HG02884 (cell line): ENCODE results near the gene UTP3.
"Not testable (repeated sequence)": the region's sequence is repeated elsewhere in the genome, so short reads cannot be mapped to it uniquely, and the experiment has no call there.

Experiments used
- ATAC-seq: cut with Tn5 transposase; IDR thresholded peaks from one replicate; pipeline ENCODE4 v1.9.1; 2021; ENCODE audit warnings: mild to moderate bottlenecking, moderate library complexity; ENCODE audit not compliant: unreplicated experiment

The UTP3 gene

GRCh38 chr4:70714079-70714887 lies 26.0 kb downstream of the UTP3 start:
- ATAC-seq: peak; percentile 39

- no peak for ATAC-seq
Measured at GRCh38 chr4:70715097-70715496, 26.8 kb downstream of the UTP3 start.

DNA sequence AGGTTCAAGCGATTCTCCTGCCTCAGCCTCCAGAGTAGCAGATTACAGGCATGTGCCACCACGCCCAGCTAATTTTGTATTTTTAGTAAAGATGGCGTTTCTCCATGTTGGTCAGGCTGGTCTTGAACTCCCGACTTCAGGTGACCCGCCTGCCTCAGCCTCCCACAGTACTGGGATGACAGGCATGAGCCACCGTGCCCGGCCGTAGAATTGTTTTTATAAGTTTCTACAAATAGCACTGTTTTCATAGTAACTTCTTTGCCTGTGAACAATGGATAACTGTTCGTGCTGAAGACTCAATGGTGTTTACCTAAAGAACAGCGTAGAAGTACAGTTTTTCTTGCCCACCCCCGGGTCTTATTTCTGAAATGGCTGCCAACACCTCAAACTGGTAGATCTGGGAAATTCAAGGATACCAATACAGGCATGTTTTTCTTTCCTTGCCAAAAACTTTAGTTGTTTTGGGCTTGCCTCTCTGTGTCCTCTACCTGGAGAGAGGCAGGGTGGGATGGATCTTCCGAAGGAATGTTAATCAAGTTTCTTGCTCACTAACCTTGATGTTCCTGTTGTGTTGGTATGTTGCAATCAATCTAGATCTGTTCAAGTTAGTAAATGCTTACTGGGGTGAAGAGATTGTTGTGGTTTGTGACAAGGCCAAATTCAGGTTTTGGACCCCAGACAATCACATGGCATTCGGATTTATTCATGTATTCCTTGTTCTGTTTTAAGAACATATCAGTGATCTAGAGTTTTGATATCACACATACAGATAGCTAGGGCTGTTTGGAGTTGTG lies 30.7 kb downstream of the UTP3 start:
- ATAC-seq: no peak

- ATAC-seq: no peak
Measured at GRCh38 chr4:70721747-70722146, 33.4 kb downstream of the UTP3 start, which contains the start of gene RUFY3. RUFY3 (plus strand) TSS chr4:70721964; CDS start chr4:70722574, 610 bp downstream.

DNA sequence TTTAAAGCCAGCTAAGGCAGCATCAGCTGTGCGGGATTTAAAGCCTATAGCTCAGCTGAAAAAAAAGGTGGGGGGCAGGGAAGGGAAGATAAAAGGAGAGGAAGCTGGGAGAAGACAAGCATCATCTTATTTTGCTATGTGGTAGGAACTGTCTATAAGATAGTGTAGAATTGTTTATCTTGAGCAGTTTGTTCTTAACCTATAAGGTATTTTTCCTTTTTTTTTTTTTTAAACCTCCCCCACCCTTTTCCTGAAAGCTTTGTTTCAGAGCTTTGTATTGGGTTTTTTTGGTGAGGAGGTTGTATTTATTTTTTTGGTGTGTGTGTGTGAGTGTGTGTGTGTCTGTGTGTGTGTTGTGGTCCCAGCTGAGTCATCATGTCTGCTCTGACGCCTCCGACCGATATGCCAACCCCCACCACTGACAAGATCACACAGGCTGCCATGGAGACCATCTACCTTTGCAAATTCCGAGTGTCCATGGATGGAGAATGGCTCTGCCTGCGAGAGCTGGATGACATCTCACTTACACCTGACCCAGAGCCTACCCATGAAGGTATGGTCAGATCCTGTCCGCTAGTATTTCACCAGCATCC lies 34.0 kb downstream of the UTP3 start:
- no peak for ATAC-seq

- no peak for ATAC-seq
Measured at GRCh38 chr4:70724463-70724862, 36.1 kb downstream of the UTP3 start.

- ATAC-seq: no peak
Measured at GRCh38 chr4:70725633-70726032, 37.3 kb downstream of the UTP3 start.

DNA sequence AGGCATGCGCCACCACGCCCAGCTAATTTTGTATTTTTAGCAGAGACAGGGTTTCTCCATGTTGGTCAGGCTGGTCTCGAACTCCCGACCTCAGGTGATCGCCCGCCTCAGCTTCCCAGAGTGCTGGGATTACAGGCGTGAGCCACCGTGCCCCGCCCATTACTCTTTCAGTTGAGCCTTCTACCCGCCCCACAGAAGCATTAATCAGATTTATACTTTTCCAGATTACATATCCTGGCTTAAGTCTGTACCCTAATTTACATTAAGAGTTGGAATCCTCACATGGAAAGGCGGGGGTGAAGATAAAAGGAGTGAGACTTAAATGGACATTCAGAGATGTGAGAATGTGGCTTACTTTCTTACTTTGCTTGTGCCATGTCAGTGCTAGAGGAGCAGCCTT lies 38.2 kb downstream of the UTP3 start:
- ATAC-seq: not testable (repeated sequence)

DNA sequence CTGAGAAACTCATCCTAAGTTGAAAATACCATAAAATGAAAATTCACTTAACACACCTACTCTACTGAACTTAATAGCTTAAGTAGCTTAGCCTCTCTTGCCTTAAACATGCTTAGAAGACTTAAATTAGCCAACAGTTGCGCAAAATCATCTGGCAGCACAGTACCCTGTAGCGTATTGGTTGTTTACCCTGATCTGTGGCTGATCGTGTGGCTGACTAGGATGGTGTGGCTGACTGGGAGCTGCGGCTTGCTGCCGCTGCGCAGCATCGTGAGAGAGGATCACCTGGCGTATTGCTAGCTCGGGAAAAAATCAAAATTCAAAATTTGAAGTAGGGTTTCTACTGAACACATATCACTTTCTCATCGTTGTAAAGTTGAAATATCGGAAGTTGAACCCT lies 39.8 kb downstream of the UTP3 start:
- no peak for ATAC-seq

DNA sequence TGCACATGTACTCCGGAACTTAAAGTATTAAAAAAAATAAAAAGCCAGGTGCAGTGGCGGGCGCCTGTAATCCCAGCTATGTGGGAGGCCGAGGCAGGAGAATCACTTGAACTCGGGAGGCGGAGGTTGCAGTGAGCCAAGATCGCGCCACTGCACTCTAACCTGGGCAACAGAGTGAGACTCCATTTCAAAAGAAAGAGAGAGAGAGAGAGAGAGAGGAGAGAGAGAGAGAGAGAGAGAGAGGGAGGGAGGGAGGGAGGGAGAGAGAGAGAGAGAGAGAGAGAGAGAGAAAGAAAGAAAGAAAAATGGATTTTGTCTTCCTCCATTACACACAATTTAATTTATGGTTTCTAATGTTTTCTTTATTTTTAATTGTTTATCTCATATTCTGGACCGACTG lies 44.5 kb downstream of the UTP3 start:
- ATAC-seq: not testable (repeated sequence)

GRCh38 chr4:70734168-70734954 lies 46.0 kb downstream of the UTP3 start:
- peak; percentile 90 for ATAC-seq

DNA sequence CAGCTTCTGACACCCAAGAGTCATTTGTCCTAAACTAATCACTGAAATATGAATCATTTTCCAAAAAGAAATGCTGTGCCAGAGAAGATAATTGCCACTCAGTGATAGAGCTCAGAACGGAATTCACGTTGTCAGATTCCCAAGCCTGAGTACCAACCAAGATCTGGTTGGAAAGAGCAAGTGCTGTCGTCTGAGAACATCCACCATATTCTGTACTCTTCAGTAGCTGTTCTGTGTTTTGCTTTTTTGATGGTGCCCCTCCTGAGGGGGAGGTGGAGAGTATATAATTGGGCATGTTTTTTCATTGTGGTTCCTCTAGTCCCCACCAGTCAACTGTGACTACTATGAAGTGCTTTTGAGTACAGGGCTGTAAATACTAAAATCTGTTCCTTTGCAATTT lies 46.6 kb downstream of the UTP3 start:
- no peak for ATAC-seq

- not testable (repeated sequence) for ATAC-seq
Measured at GRCh38 chr4:70735915-70736314, 47.6 kb downstream of the UTP3 start.

DNA sequence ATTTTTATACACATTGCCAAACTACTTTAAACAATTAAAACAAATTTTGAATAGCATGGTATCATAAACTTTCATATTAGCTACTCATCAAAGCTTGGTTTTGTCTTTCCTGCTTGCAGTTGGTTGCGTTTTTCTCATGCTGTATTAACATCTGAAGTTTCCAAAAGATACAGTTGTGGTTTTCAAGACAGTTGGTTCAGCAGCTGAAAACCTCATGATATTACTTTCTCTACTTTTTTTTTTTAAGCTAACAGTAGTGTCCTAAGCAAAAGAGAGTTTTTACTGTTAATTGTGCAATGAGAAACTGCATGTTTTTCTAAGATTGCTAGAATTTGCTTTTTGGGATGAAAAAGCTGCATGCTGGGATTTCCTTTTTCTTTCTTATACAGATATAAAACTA lies 48.7 kb downstream of the UTP3 start:
- no peak for ATAC-seq

DNA sequence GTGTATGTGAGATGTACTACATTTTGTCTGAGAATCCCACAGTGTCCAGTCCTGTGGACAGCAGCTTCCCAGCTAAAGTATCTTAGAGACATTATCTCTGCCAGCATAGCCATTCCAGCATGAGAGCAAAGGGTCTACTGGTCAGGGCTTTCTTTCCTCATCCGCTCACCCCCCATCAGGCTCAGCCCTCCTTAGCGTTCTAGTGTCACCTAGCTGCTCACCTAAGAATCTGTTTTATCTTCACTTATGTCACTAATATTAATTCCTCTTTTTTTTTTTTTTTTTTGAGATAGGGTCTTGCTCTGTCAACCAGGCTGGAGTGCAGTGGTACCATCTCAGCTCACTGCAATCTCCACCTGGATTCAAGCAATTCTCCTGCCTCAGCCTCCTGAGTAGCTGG lies 49.1 kb downstream of the UTP3 start:
- ATAC-seq: no peak

DNA sequence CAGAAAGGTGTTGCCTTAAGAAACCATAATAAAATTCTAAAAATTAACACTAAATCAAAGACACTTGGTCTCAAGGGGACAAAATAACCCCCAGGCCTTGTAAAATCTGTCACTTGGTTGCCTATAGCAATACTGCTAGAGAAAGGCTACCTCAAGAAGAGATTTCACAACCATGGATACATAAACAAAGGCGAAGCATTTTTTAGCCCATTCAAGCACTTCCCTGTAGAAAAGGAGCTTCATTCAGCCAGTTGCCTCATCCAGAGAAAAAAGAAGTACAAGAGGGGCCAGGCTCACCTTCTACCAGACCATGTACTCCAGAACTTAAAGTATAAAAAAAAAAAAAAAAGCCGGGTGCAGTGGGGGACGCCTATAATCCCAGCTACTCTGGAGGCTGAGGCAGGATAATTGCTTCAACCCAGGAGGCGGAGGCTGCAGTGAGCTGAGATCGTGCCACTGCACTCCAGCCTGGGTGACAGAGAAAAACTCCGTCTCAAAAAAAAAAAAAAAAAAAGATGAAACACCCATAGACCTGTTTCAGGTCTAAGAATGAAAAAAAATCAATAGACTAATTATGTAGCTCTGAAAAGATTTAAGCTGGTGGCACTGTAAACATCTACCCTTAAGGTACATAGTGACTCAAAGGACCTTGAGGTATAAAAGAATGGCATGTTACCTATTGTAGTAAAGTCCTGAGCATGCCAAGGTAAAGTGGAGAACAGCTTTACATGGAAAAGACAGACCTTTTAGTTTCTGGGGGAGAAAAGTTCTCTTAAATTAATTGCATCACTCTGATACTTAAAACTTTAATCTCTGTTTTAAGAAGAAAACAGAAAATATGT lies 51.4 kb downstream of the UTP3 start:
- ATAC-seq: no peak
